Measurements from ENCODE around the gene HM13.
"Not testable (repeated sequence)": the region's sequence is repeated elsewhere in the genome, so short reads cannot be mapped to it uniquely, and the experiment has no call there.

Gene HM13

GRCh38 chr20:31578448-31579138 is 64.4 kb downstream of the HM13 start:
- H3K27me3 ChIP-seq (ENCODE audit: control insufficient read depth in 3 of 3, insufficient read depth in 3 of 3, low read depth in 1 of 3, low read length in 3 of 3) = no peaks in the 10 kb centered on the region
- no peak overlapping the region for H3K4me2 ChIP-seq (ENCODE audit: insufficient read depth, low read length, poor library complexity, severe bottlenecking)
- no peak overlapping the region for H3K4ac ChIP-seq (ENCODE audit: low read length)
- H2AK5ac ChIP-seq (ENCODE audit: low read depth, low read length) = peak overlapping the region; percentile 82
- H2BK12ac ChIP-seq (ENCODE audit: low read length) = no peak overlapping the region
- H4K8ac ChIP-seq (ENCODE audit: low read depth, low read length) = no peak overlapping the region
- no peak overlapping the region for H2BK5ac ChIP-seq (ENCODE audit: low read length)
- no peak overlapping the region for H3K27ac ChIP-seq (replicated peaks; ENCODE audit: low read length)
- no peak overlapping the region for H2BK120ac ChIP-seq (ENCODE audit: low read depth, low read length)
- no peak overlapping the region for H4K91ac ChIP-seq (ENCODE audit: low read depth, low read length, poor library complexity)
- no peak overlapping the region for H3K9ac ChIP-seq (ENCODE audit: low read depth, low read length, poor library complexity)
- H3K4me1 ChIP-seq (ENCODE audit: control insufficient read depth in 2 of 2, insufficient read depth in 1 of 2, low read depth in 1 of 2, low read length in 2 of 2) = peaks cover 8 to 9% of the 10 kb centered on the region in 2 donors
- H3K4me3 ChIP-seq (ENCODE audit: low read length in 2 of 2) = no peak overlapping the region
- WGBS, 2 donors (ENCODE audit: extremely low coverage in 2 of 2, insufficient read length in 2 of 2, insufficient replicate concordance in 1 of 2) = no CpG with 5 or more reads among the region's 43 CpGs
- DNase-seq (ENCODE audit: low spot score) = no peak
- H3K9me3 ChIP-seq (replicated peaks in 1 of 2; ENCODE audit: control insufficient read depth in 2 of 2, insufficient read depth in 1 of 2, low read depth in 1 of 2, low read length in 2 of 2) = no peaks in the 10 kb centered on the region
- no peak overlapping the region for H2AFZ ChIP-seq (ENCODE audit: low read length)
- H3K36me3 ChIP-seq (replicated peaks in 1 of 2; ENCODE audit: control insufficient read depth in 2 of 2, insufficient read depth in 2 of 2, low read length in 2 of 2) = no peaks in the 10 kb centered on the region
- peak overlapping the region; percentile 46 for H3K23ac ChIP-seq (ENCODE audit: low read depth, low read length, poor library complexity)
- H3K18ac ChIP-seq (ENCODE audit: low read length) = peak overlapping the region; percentile 69
- H3K14ac ChIP-seq (ENCODE audit: low read length) = no peak overlapping the region
- no peaks in the 10 kb centered on the region for H3K79me1 ChIP-seq (ENCODE audit: low read depth, low read length)
- H2BK15ac ChIP-seq (ENCODE audit: low read length) = no peak overlapping the region

DNA sequence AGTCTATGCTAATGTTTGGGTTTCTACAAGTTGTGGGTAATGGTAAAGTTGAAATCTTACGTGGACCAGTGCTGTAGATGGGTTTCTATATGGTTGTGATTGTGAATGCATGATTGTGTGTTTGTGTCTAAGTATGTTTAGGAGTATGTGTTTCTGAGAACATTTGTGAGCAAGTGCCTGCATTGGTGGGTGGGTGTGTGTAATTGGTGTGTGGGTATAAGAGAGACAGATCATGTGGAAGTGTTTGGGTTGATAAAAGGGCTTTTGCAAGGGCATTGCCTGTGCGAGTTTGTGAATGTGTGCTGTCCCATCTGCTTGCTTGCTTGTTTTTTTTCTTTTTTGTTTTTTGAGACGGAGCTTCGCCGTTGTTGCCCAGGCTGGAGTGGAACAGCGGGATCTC is 65.0 kb downstream of the HM13 start:
- no peaks in the 10 kb centered on the region for H3K9me3 ChIP-seq (replicated peaks in 1 of 2; ENCODE audit: control insufficient read depth in 2 of 2, insufficient read depth in 1 of 2, low read depth in 1 of 2, low read length in 2 of 2)
- WGBS, 2 donors (ENCODE audit: extremely low coverage in 2 of 2, insufficient read length in 2 of 2, insufficient replicate concordance in 1 of 2) = no CpG with 5 or more reads among the region's 6 CpGs
- no peak overlapping the region for H2BK12ac ChIP-seq (ENCODE audit: low read length)
- H4K91ac ChIP-seq (ENCODE audit: low read depth, low read length, poor library complexity) = no peak overlapping the region
- H3K18ac ChIP-seq (ENCODE audit: low read length) = peak overlapping the region; percentile 8
- no peak overlapping the region for H2AFZ ChIP-seq (ENCODE audit: low read length)
- H3K23ac ChIP-seq (ENCODE audit: low read depth, low read length, poor library complexity) = no peak overlapping the region
- no peak overlapping the region for H3K4me3 ChIP-seq (ENCODE audit: low read length in 2 of 2)
- DNase-seq (ENCODE audit: low spot score) = no peak
- H2BK5ac ChIP-seq (ENCODE audit: low read length) = no peak overlapping the region
- no peak overlapping the region for H2AK5ac ChIP-seq (ENCODE audit: low read depth, low read length)
- no peak overlapping the region for H2BK120ac ChIP-seq (ENCODE audit: low read depth, low read length)
- H3K14ac ChIP-seq (ENCODE audit: low read length) = no peak overlapping the region
- no peak overlapping the region for H3K27ac ChIP-seq (replicated peaks; ENCODE audit: low read length)
- H3K79me1 ChIP-seq (ENCODE audit: low read depth, low read length) = no peaks in the 10 kb centered on the region
- H3K4ac ChIP-seq (ENCODE audit: low read length) = no peak overlapping the region
- no peaks in the 10 kb centered on the region for H3K36me3 ChIP-seq (replicated peaks in 1 of 2; ENCODE audit: control insufficient read depth in 2 of 2, insufficient read depth in 2 of 2, low read length in 2 of 2)
- H2BK15ac ChIP-seq (ENCODE audit: low read length) = no peak overlapping the region
- H3K4me2 ChIP-seq (ENCODE audit: insufficient read depth, low read length, poor library complexity, severe bottlenecking) = no peak overlapping the region
- H3K9ac ChIP-seq (ENCODE audit: low read depth, low read length, poor library complexity) = no peak overlapping the region
- H3K4me1 ChIP-seq (ENCODE audit: control insufficient read depth in 2 of 2, insufficient read depth in 1 of 2, low read depth in 1 of 2, low read length in 2 of 2) = peaks cover 7 to 9% of the 10 kb centered on the region in 2 donors
- no peaks in the 10 kb centered on the region for H3K27me3 ChIP-seq (ENCODE audit: control insufficient read depth in 3 of 3, insufficient read depth in 3 of 3, low read depth in 1 of 3, low read length in 3 of 3)
- H4K8ac ChIP-seq (ENCODE audit: low read depth, low read length) = no peak overlapping the region

- H2BK12ac ChIP-seq (ENCODE audit: low read length); H2BK120ac ChIP-seq (ENCODE audit: low read depth, low read length); H3K18ac ChIP-seq (ENCODE audit: low read length); H3K4me1 ChIP-seq (ENCODE audit: control insufficient read depth in 2 of 2, insufficient read depth in 1 of 2, low read depth in 1 of 2, low read length in 2 of 2); H4K91ac ChIP-seq (ENCODE audit: low read depth, low read length, poor library complexity); H3K4me2 ChIP-seq (ENCODE audit: insufficient read depth, low read length, poor library complexity, severe bottlenecking); H2BK15ac ChIP-seq (ENCODE audit: low read length); H3K4ac ChIP-seq (ENCODE audit: low read length); H3K27me3 ChIP-seq (ENCODE audit: control insufficient read depth in 3 of 3, insufficient read depth in 3 of 3, low read depth in 1 of 3, low read length in 3 of 3); H3K79me1 ChIP-seq (ENCODE audit: low read depth, low read length); H2BK5ac ChIP-seq (ENCODE audit: low read length); H3K4me3 ChIP-seq (ENCODE audit: low read length in 2 of 2); H3K9me3 ChIP-seq (replicated peaks in 1 of 2; ENCODE audit: control insufficient read depth in 2 of 2, insufficient read depth in 1 of 2, low read depth in 1 of 2, low read length in 2 of 2); H3K27ac ChIP-seq (replicated peaks; ENCODE audit: low read length); H3K14ac ChIP-seq (ENCODE audit: low read length); H3K23ac ChIP-seq (ENCODE audit: low read depth, low read length, poor library complexity); H4K8ac ChIP-seq (ENCODE audit: low read depth, low read length); DNase-seq (ENCODE audit: low spot score); H3K36me3 ChIP-seq (replicated peaks in 1 of 2; ENCODE audit: control insufficient read depth in 2 of 2, insufficient read depth in 2 of 2, low read length in 2 of 2): not testable (repeated sequence)
- H2AFZ ChIP-seq (ENCODE audit: low read length) = peak overlapping the region; percentile 94
- H2AK5ac ChIP-seq (ENCODE audit: low read depth, low read length) = peak overlapping the region; percentile 64
- peak overlapping the region; percentile 30 for H3K9ac ChIP-seq (ENCODE audit: low read depth, low read length, poor library complexity)
- no CpG with 5 or more reads among the region's 17 CpGs for WGBS, 2 donors (ENCODE audit: extremely low coverage in 2 of 2, insufficient read length in 2 of 2, insufficient replicate concordance in 1 of 2)
Observed at GRCh38 chr20:31579941-31580651, 65.9 kb downstream of the HM13 start.

DNA sequence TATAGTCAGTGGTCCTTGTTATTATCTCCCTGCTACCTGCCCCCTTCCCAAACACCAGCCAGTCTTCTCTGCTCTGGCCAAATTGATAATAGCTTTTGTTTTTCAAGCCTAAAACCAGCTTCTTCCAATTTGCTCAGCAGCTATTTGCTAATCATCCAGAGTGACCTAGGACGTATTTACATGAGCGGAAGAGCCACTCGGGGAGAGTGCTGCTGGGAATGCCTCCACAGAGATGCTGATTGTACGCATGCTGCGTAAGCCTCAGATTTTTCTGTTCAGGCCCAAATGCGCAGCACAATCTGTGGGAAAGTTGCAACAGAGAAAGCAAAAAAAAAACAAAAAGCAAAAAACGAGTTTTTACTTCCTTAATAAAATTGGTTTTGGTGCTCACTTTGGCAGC is 66.5 kb downstream of the HM13 start:
- no peak overlapping the region for H3K14ac ChIP-seq (ENCODE audit: low read length)
- H4K91ac ChIP-seq (ENCODE audit: low read depth, low read length, poor library complexity) = no peak overlapping the region
- H3K4me1 ChIP-seq (ENCODE audit: control insufficient read depth in 2 of 2, insufficient read depth in 1 of 2, low read depth in 1 of 2, low read length in 2 of 2) = peaks cover 7 to 9% of the 10 kb centered on the region in 2 donors
- no peak overlapping the region for H3K4me3 ChIP-seq (ENCODE audit: low read length in 2 of 2)
- DNase-seq (ENCODE audit: low spot score) = no peak
- no peak overlapping the region for H2BK15ac ChIP-seq (ENCODE audit: low read length)
- peak overlapping the region; percentile 10 for H2BK120ac ChIP-seq (ENCODE audit: low read depth, low read length)
- peak overlapping the region; percentile 94 for H2AFZ ChIP-seq (ENCODE audit: low read length)
- peak overlapping the region; percentile 61 for H3K27ac ChIP-seq (replicated peaks; ENCODE audit: low read length)
- H3K79me1 ChIP-seq (ENCODE audit: low read depth, low read length) = no peaks in the 10 kb centered on the region
- no peak overlapping the region for H2BK5ac ChIP-seq (ENCODE audit: low read length)
- H3K4me2 ChIP-seq (ENCODE audit: insufficient read depth, low read length, poor library complexity, severe bottlenecking) = no peak overlapping the region
- H3K23ac ChIP-seq (ENCODE audit: low read depth, low read length, poor library complexity) = no peak overlapping the region
- no peak overlapping the region for H2BK12ac ChIP-seq (ENCODE audit: low read length)
- H3K36me3 ChIP-seq (replicated peaks in 1 of 2; ENCODE audit: control insufficient read depth in 2 of 2, insufficient read depth in 2 of 2, low read length in 2 of 2) = no peaks in the 10 kb centered on the region
- peak overlapping the region; percentile 64 for H2AK5ac ChIP-seq (ENCODE audit: low read depth, low read length)
- peak overlapping the region; percentile 11 for H3K18ac ChIP-seq (ENCODE audit: low read length)
- no CpG with 5 or more reads among the region's 7 CpGs for WGBS, 2 donors (ENCODE audit: extremely low coverage in 2 of 2, insufficient read length in 2 of 2, insufficient replicate concordance in 1 of 2)
- H3K27me3 ChIP-seq (ENCODE audit: control insufficient read depth in 3 of 3, insufficient read depth in 3 of 3, low read depth in 1 of 3, low read length in 3 of 3) = no peaks in the 10 kb centered on the region
- no peak overlapping the region for H4K8ac ChIP-seq (ENCODE audit: low read depth, low read length)
- H3K9ac ChIP-seq (ENCODE audit: low read depth, low read length, poor library complexity) = no peak overlapping the region
- no peak overlapping the region for H3K4ac ChIP-seq (ENCODE audit: low read length)
- H3K9me3 ChIP-seq (replicated peaks in 1 of 2; ENCODE audit: control insufficient read depth in 2 of 2, insufficient read depth in 1 of 2, low read depth in 1 of 2, low read length in 2 of 2) = no peaks in the 10 kb centered on the region
